IMR-90 (cell line): ENCODE measurements around the gene TMEM128. TPM values are rescaled to one million over a fixed set of nuclear protein-coding genes. Genes with fewer than 3 reads are reported as not detected.

ENCODE experiments used
- ATAC-seq: fragments of 200-7000 bp; cut with Tn5 transposase; 2 replicates; pipeline ENCODE4 v1.9.1; 2020; ENCODE audit warnings: low read depth, mild to moderate bottlenecking, moderate library complexity
- BruUV-seq: library from RNA; stranded (reverse); fragments of 400-500 nt; replicated peaks from 2 replicates; lab custom pipeline; 2021; lab: Mats Ljungman, UMichigan
- CTCF ChIA-PET: fragments of 300-600 bp; formaldehyde crosslinking; extraction: SDS; loops from one replicate; lab custom pipeline; 2021; ENCODE audit warnings: antibody characterized with exemption; lab: Yijun Ruan, JAX
- POLR2A ChIA-PET: fragments of 300-600 bp; sonication (Branson Sonifier 250); formaldehyde crosslinking; loops from one replicate; lab custom pipeline; 2022; ENCODE audit warnings: antibody characterized with exemption; ENCODE audit not compliant: unreplicated experiment; lab: Charles Lee
- DNase-seq: peaks from one replicate; pipeline ENCODE4 v3.0.0; 2013
- H2AFZ ChIP-seq: replicated peaks from 2 replicates; pipeline ENCODE3; 2013; ENCODE audit warnings: low read length, mild to moderate bottlenecking; ENCODE audit not compliant: poor library complexity
- H2AK5ac ChIP-seq: 2 replicates; pipeline ENCODE4 v1.6.1; 2013; ENCODE audit warnings: low read depth, low read length, inconsistent platforms
- H2AK9ac ChIP-seq: replicated peaks from 2 replicates; pipeline ENCODE3; 2013; ENCODE audit warnings: mild to moderate bottlenecking, low read depth, low read length, moderate library complexity; ENCODE audit not compliant: poor library complexity
- H2BK120ac ChIP-seq: 2 replicates; pipeline ENCODE4 v1.6.1; 2013; ENCODE audit warnings: low read depth, low read length, inconsistent platforms
- H2BK15ac ChIP-seq: 3 replicates; pipeline ENCODE4 v1.6.1; 2013; ENCODE audit warnings: low read depth, low read length, inconsistent platforms
- H2BK20ac ChIP-seq: 2 replicates; pipeline ENCODE4 v1.6.1; 2013; ENCODE audit warnings: low read depth, mild to moderate bottlenecking, inconsistent platforms, low read length, moderate library complexity
- H2BK5ac ChIP-seq: 2 replicates; pipeline ENCODE4 v1.6.1; 2013; ENCODE audit warnings: mild to moderate bottlenecking, low read depth, low read length, inconsistent platforms; ENCODE audit not compliant: poor library complexity, severe bottlenecking
- H3K14ac ChIP-seq: replicated peaks from 2 replicates; pipeline ENCODE4 v1.6.1; 2013; ENCODE audit warnings: low read depth, low read length, inconsistent platforms
- H3K18ac ChIP-seq: 2 replicates; pipeline ENCODE4 v1.6.1; 2013; ENCODE audit warnings: low read depth, low read length, control low read depth
- H3K23ac ChIP-seq: 2 replicates; pipeline ENCODE4 v1.6.1; 2013; ENCODE audit warnings: low read depth, low read length, inconsistent platforms
- H3K27ac ChIP-seq: 2 replicates; pipeline ENCODE4 v1.5.1; 2013; ENCODE audit warnings: mild to moderate bottlenecking, control low read depth, low read length; ENCODE audit not compliant: insufficient read depth
- H3K27me3 ChIP-seq: 2 replicates; pipeline ENCODE4 v1.6.1; 2013; ENCODE audit warnings: low read length; ENCODE audit not compliant: control insufficient read depth, insufficient read depth
- H3K36me3 ChIP-seq: 2 replicates; pipeline ENCODE4 v1.6.1; 2013; ENCODE audit warnings: low read length, mixed read lengths; ENCODE audit not compliant: control insufficient read depth, insufficient read depth
- H3K4ac ChIP-seq: 2 replicates; pipeline ENCODE4 v1.6.1; 2013; ENCODE audit warnings: low read depth, low read length, inconsistent platforms
- H3K4me1 ChIP-seq: 2 replicates; pipeline ENCODE4 v1.6.1; 2013; ENCODE audit warnings: low read length, mixed read lengths; ENCODE audit not compliant: control insufficient read depth, insufficient read depth
- H3K4me2 ChIP-seq: 2 replicates; pipeline ENCODE4 v1.6.1; 2013; ENCODE audit warnings: low read depth, mild to moderate bottlenecking, control low read depth, low read length, moderate library complexity
- H3K4me3 ChIP-seq: 2 replicates; pipeline ENCODE4 v1.5.1; 2013; ENCODE audit warnings: low read depth, mild to moderate bottlenecking, control low read depth, low read length, moderate library complexity; ENCODE audit not compliant: insufficient read depth
- H3K56ac ChIP-seq: 2 replicates; pipeline ENCODE4 v1.6.1; 2013; ENCODE audit warnings: low read length, inconsistent platforms; ENCODE audit not compliant: insufficient read depth; ENCODE audit errors: extremely low read depth
- H3K79me1 ChIP-seq, 2 experiments: 2 replicates each; pipeline ENCODE4 v1.6.1; 2013; ENCODE audit warnings: low read length in 2 of 2, inconsistent platforms in 1 of 2, low read depth in 1 of 2
- H3K9ac ChIP-seq: 2 replicates; pipeline ENCODE4 v1.6.1; 2013; ENCODE audit warnings: low read depth, low read length, control low read depth
- H3K9me1 ChIP-seq: 2 replicates; pipeline ENCODE4 v1.6.1; 2013; ENCODE audit warnings: low read length, inconsistent platforms; ENCODE audit not compliant: insufficient read depth
- H3K9me3 ChIP-seq: 2 replicates; pipeline ENCODE4 v1.6.1; 2013; ENCODE audit warnings: low read length; ENCODE audit not compliant: control insufficient read depth, insufficient read depth
- H4K20me1 ChIP-seq: 2 replicates; pipeline ENCODE4 v1.6.1; 2013; ENCODE audit warnings: low read length, inconsistent platforms; ENCODE audit not compliant: insufficient read depth
- H4K5ac ChIP-seq: 2 replicates; pipeline ENCODE4 v1.6.1; 2013; ENCODE audit warnings: mild to moderate bottlenecking, low read depth, low read length, control low read depth
- H4K8ac ChIP-seq, 2 experiments: 2 replicates each; pipeline ENCODE4 v1.6.1; 2013; ENCODE audit warnings: low read depth in 2 of 2, low read length in 2 of 2, control low read depth in 1 of 2, inconsistent platforms in 1 of 2
- H4K91ac ChIP-seq: 2 replicates; pipeline ENCODE4 v1.6.1; 2013; ENCODE audit warnings: low read depth, low read length, inconsistent platforms; ENCODE audit not compliant: insufficient read depth
- BHLHE40 ChIP-seq: fragments of 150-350 bp; IDR thresholded peaks from 2 replicates; pipeline ENCODE4 v1.6.1; 2016; ENCODE audit warnings: mild to moderate bottlenecking, low read depth, low read length
- CEBPB ChIP-seq: IDR thresholded peaks from 2 replicates; pipeline ENCODE4 v1.6.1; 2012; ENCODE audit warnings: low read depth, low read length, improper control_type of control experiment
- CHD1 ChIP-seq: IDR thresholded peaks from 2 replicates; pipeline ENCODE4 v1.6.1; 2012; ENCODE audit warnings: low read depth, low read length, improper control_type of control experiment
- CTCF ChIP-seq: conservative IDR thresholded peaks from 2 replicates; pipeline ENCODE4 v1.5.1; 2012; ENCODE audit warnings: mild to moderate bottlenecking, low read depth, low read length, improper control_type of control experiment
- ELK1 ChIP-seq: fragments of 150-350 bp; IDR thresholded peaks from 2 replicates; pipeline ENCODE4 v1.6.1; 2016; ENCODE audit warnings: low read depth, mild to moderate bottlenecking, low read length, moderate library complexity, borderline replicate concordance
- FOS ChIP-seq: fragments of 150-350 bp; IDR thresholded peaks from 2 replicates; pipeline ENCODE4 v1.6.1; 2016; ENCODE audit warnings: low read depth, low read length
- MAZ ChIP-seq: IDR thresholded peaks from 2 replicates; pipeline ENCODE4 v1.6.1; 2012; ENCODE audit warnings: low read depth, mild to moderate bottlenecking, low read length, improper control_type of control experiment, moderate library complexity, borderline replicate concordance
- MXI1 ChIP-seq: IDR thresholded peaks from 2 replicates; pipeline ENCODE4 v1.6.1; 2012; ENCODE audit warnings: low read depth, mild to moderate bottlenecking, low read length, moderate library complexity, borderline replicate concordance
- NFE2L2 ChIP-seq: fragments of 150-350 bp; IDR thresholded peaks from 2 replicates; pipeline ENCODE4 v1.6.1; 2016; ENCODE audit warnings: low read depth, mild to moderate bottlenecking, low read length
- POLR2A ChIP-seq: IDR thresholded peaks from 2 replicates; pipeline ENCODE4 v1.6.1; 2012; ENCODE audit warnings: mild to moderate bottlenecking, low read depth, low read length
- RFX5 ChIP-seq: IDR thresholded peaks from 2 replicates; pipeline ENCODE4 v1.8.0; 2012; ENCODE audit warnings: low read depth, mild to moderate bottlenecking, low read length, moderate library complexity
- SMC3 ChIP-seq: fragments of 150-350 bp; IDR thresholded peaks from 2 replicates; pipeline ENCODE4 v1.6.1; 2016; ENCODE audit warnings: low read depth, mild to moderate bottlenecking, antibody characterized with exemption, low read length, moderate library complexity
- WGBS, 2 experiments: methylation state at CpG; one replicate each; pipeline versions ENCODE4 v1.1.5 to v1.1.7; 2013; ENCODE audit warnings: missing lambda C conversion rate in 2 of 2; ENCODE audit not compliant: insufficient read length in 1 of 2; ENCODE audit errors: extremely low coverage in 2 of 2; 5-methylcytosine and 5-hydroxymethylcytosine counted together
- dilution Hi-C: fragments of 300-500 bp; cut with HindIII; formaldehyde crosslinking; loops from one replicate; pipeline ENCODE4 v1.14.3; 2018; ENCODE audit warnings: low sequenced_read_pairs; ENCODE audit not compliant: unreplicated experiment
- in situ Hi-C: fragments of 300-500 bp; cut with MboI; formaldehyde crosslinking; loops from 3 replicates; pipeline ENCODE4 v1.14.3; 2019; ENCODE audit warnings: low sequenced_read_pairs, inconsistent platforms, mixed read lengths
- intact Hi-C: fragments of 100-400 bp; cut with micrococcal nuclease; formaldehyde crosslinking; loops from 2 replicates; pipeline ENCODE4 v1.10.0; 2022
- polyA plus RNA-seq, 3 experiments: library from polyadenylated mRNA; depleted of rRNA; stranded (reverse); fragments of >200 nt; gene quantifications; 2 replicates each; pipeline ENCODE4 v1.2.3, GENCODE V29; 2012; ENCODE audit warnings: low replicate concordance in 1 of 3
- total RNA-seq: library from RNA; depleted of rRNA; stranded (reverse); fragments of >200 nt; gene quantifications from 2 replicates; pipeline ENCODE4 v1.2.3, GENCODE V29; 2012

The TMEM128 gene
- total and polyA plus RNA-seq, 2 of the 4 experiments (the other 2 are of a cell fraction), result 21.9 to 22.6 TPM

GRCh38 chr4:4233610-4234009, 14.4 kb downstream of the TMEM128 start:
- H3K4me3 ChIP-seq, result no peak overlapping the region
- no peak overlapping the region for H2BK5ac ChIP-seq
- no peak overlapping the region for H3K4ac ChIP-seq
- intact Hi-C loops, result no loop called here
- H4K91ac ChIP-seq, result no peak overlapping the region
- DNase-seq, result no peak
- BruUV-seq, result no TSS peak
- in situ Hi-C loops, result no loop called here
- no peak overlapping the region for H4K5ac ChIP-seq
- no peak overlapping the region for H3K14ac ChIP-seq
- peaks cover 3% of the 10 kb centered on the region for H3K9me3 ChIP-seq
- no peak overlapping the region for H3K4me2 ChIP-seq
- H2BK15ac ChIP-seq, result no peak overlapping the region
- no peak for ATAC-seq
- no peak overlapping the region for H2AK5ac ChIP-seq
- H3K79me1 ChIP-seq, result no peaks in the 10 kb centered on the region
- H2BK20ac ChIP-seq, result no peak overlapping the region
- dilution Hi-C loops, result no loop called here
- no peak overlapping the region for H3K27ac ChIP-seq
- no CpG with 5 or more reads among the region's 2 CpGs for WGBS, 2 experiments
- H3K9me1 ChIP-seq, result no peaks in the 10 kb centered on the region
- no peak overlapping the region for H2BK120ac ChIP-seq
- no peak overlapping the region for H3K23ac ChIP-seq
- H4K20me1 ChIP-seq, result no peaks in the 10 kb centered on the region
- H3K36me3 ChIP-seq, result peaks cover 6% of the 10 kb centered on the region
- H2AK9ac ChIP-seq, result no peak overlapping the region
- ChIA-PET POLR2A (no interaction called here), CTCF (no interaction called here)
- no peak overlapping the region for H3K18ac ChIP-seq
- H3K27me3 ChIP-seq, result peaks cover 4% of the 10 kb centered on the region
- no peak overlapping the region for H2AFZ ChIP-seq
- no peak overlapping the region for H3K56ac ChIP-seq
- H3K9ac ChIP-seq, result no peak overlapping the region
- H4K8ac ChIP-seq, result no peak overlapping the region
- no peaks in the 10 kb centered on the region for H3K4me1 ChIP-seq
- TF ChIP-seq BHLHE40 (no peak), ELK1 (no peak), MXI1 (no peak), FOS (no peak), CHD1 (no peak), MAZ (no peak), NFE2L2 (no peak), POLR2A (no peak), CEBPB (no peak), SMC3 (no peak), CTCF (no peak), RFX5 (no peak)
